GM18858 (cell line): ENCODE data around the gene NMS.
"Not testable (repeated sequence)": the region's sequence is repeated elsewhere in the genome, so short reads cannot be mapped to it uniquely, and the experiment has no call there.

ENCODE experiments used
- ATAC-seq: cut with Tn5 transposase; IDR thresholded peaks from one replicate; pipeline ENCODE4 v1.9.1; 2021; ENCODE audit not compliant: unreplicated experiment

NMS gene

GRCh38 chr2:100470182-100470581, at the start of gene NMS:
NMS (plus strand) TSS chr2:100470482; CDS start chr2:100470489, 7 bp downstream.
- ATAC-seq = no peak

GRCh38 chr2:100422320-100423055, 47.8 kb upstream of the NMS start:
- no peak for ATAC-seq

GRCh38 chr2:100423631-100424030, 46.7 kb upstream of the NMS start:
- ATAC-seq = no peak

GRCh38 chr2:100424277-100424875, 45.9 kb upstream of the NMS start:
- ATAC-seq = no peak

GRCh38 chr2:100425107-100425506, 45.2 kb upstream of the NMS start:
- ATAC-seq = no peak

GRCh38 chr2:100425573-100426383, 44.5 kb upstream of the NMS start:
- no peak for ATAC-seq

- ATAC-seq = no peak
These were observed 43.9 kb upstream of the NMS start for GRCh38 chr2:100426384-100426720.

GRCh38 chr2:100427111-100427510, 43.2 kb upstream of the NMS start:
- no peak for ATAC-seq

- no peak for ATAC-seq
These were observed 42.5 kb upstream of the NMS start for GRCh38 chr2:100427627-100428258.

GRCh38 chr2:100429726-100430125, 40.6 kb upstream of the NMS start:
- no peak for ATAC-seq

GRCh38 chr2:100437751-100438150, 32.5 kb upstream of the NMS start:
- no peak for ATAC-seq

GRCh38 chr2:100446696-100447095, 23.6 kb upstream of the NMS start:
- ATAC-seq = no peak

GRCh38 chr2:100451092-100451491, 19.2 kb upstream of the NMS start:
- no peak for ATAC-seq

GRCh38 chr2:100451734-100452133, 18.5 kb upstream of the NMS start:
- ATAC-seq = no peak

GRCh38 chr2:100453853-100454252, 16.4 kb upstream of the NMS start:
- no peak for ATAC-seq

- ATAC-seq = not testable (repeated sequence)
These were observed 13.9 kb upstream of the NMS start for GRCh38 chr2:100456357-100456756.

- no peak for ATAC-seq
These were observed 9.3 kb upstream of the NMS start for GRCh38 chr2:100460904-100461530.

GRCh38 chr2:100470898-100471514, 724 bp downstream of the NMS start:
- no peak for ATAC-seq

- ATAC-seq = no peak
These were observed 6.3 kb downstream of the NMS start for GRCh38 chr2:100476606-100477005.

- no peak for ATAC-seq
These were observed 12.5 kb downstream of the NMS start for GRCh38 chr2:100482741-100483140.

- no peak for ATAC-seq
These were observed 13.6 kb downstream of the NMS start for GRCh38 chr2:100483895-100484294.
